Caco-2 (cell line): ENCODE results near the gene FRA10AC1. TPM values are rescaled to one million over a fixed set of nuclear protein-coding genes. Genes with fewer than 3 reads are reported as not detected.

Experiments used
- BruUV-seq: library from RNA; stranded (reverse); fragments of 400-500 nt; replicated peaks from 2 replicates; lab custom pipeline; 2021; lab: Mats Ljungman, UMichigan
- CTCF ChIA-PET: fragments of 300-600 bp; sonication (Branson Sonifier 250); formaldehyde crosslinking; loops from one replicate; lab custom pipeline; 2022; ENCODE audit warnings: antibody characterized with exemption; lab: Charles Lee
- POLR2A ChIA-PET: fragments of 300-600 bp; sonication (Branson Sonifier 250); formaldehyde crosslinking; loops from one replicate; lab custom pipeline; 2022; ENCODE audit warnings: antibody characterized with exemption; lab: Charles Lee
- DNase-seq, 2 experiments: peaks; one replicate each; pipeline versions ENCODE4 v3.0.0 to v3.0.0-alpha.2; 2020 to 2022
- H3K27me3 ChIP-seq: replicated peaks from 2 replicates; pipeline ENCODE4 v1.6.0; 2011; ENCODE audit warnings: low read length; ENCODE audit not compliant: control insufficient read depth, insufficient read depth
- H3K36me3 ChIP-seq: 2 replicates; pipeline ENCODE4 v1.5.1; 2011; ENCODE audit warnings: low read length; ENCODE audit not compliant: control insufficient read depth, insufficient read depth
- H3K4me1 ChIP-seq: fragments of 250-450 bp; sonication (Bioruptor Pico); 2 replicates; pipeline ENCODE4 v1.5.1; 2020; ENCODE audit warnings: mild to moderate bottlenecking
- H3K4me3 ChIP-seq: 2 replicates; pipeline ENCODE4 v1.5.1; 2011; ENCODE audit warnings: low read depth, mild to moderate bottlenecking, control low read depth, low read length
- H3K9me3 ChIP-seq: fragments of 250-450 bp; sonication (Bioruptor Pico); 2 replicates; pipeline ENCODE4 v1.5.1; 2020; ENCODE audit warnings: mild to moderate bottlenecking, moderate library complexity
- H3K27ac Mint-ChIP-seq: one replicate; pipeline ENCODE4 v1.8.0; 2022; ENCODE audit warnings: mixed read lengths; ENCODE audit not compliant: unreplicated experiment
- H3K27me3 Mint-ChIP-seq: one replicate; pipeline ENCODE4 v1.8.0; 2022; ENCODE audit warnings: mixed read lengths; ENCODE audit not compliant: insufficient read depth, unreplicated experiment
- H3K36me3 Mint-ChIP-seq: one replicate; pipeline ENCODE4 v1.8.0; 2022; ENCODE audit warnings: mild to moderate bottlenecking, mixed read lengths; ENCODE audit not compliant: insufficient read depth, unreplicated experiment
- H3K4me1 Mint-ChIP-seq: one replicate; pipeline ENCODE4 v1.8.0; 2022; ENCODE audit warnings: low read depth, mixed read lengths; ENCODE audit not compliant: unreplicated experiment
- H3K4me3 Mint-ChIP-seq: one replicate; pipeline ENCODE4 v1.8.0; 2022; ENCODE audit warnings: mild to moderate bottlenecking, moderate library complexity, mixed read lengths; ENCODE audit not compliant: unreplicated experiment
- H3K9me3 Mint-ChIP-seq: one replicate; pipeline ENCODE4 v1.8.0; 2022; ENCODE audit warnings: mixed read lengths; ENCODE audit not compliant: unreplicated experiment
- intact Hi-C: fragments of 100-400 bp; cut with micrococcal nuclease; formaldehyde crosslinking; loops from one replicate; pipeline ENCODE4 v1.10.0; 2022; ENCODE audit not compliant: unreplicated experiment
- total RNA-seq: library from RNA; stranded (reverse); gene quantifications from 2 replicates; pipeline ENCODE4 v1.2.3, GENCODE V29; 2022
- TF ChIP-seq, protein P1 (sequence below), 2 experiments: fragments of 200-600 bp in 1 of 2; IDR thresholded peaks; 1 replicate in 1 of 2; 2 replicates in 1 of 2; pipeline versions ENCODE4 v1.5.1 to v1.8.0; 2011 to 2022; ENCODE audit warnings: antibody characterized with exemption in 1 of 2, control low read depth in 1 of 2, inconsistent platforms in 1 of 2, low read depth in 1 of 2, low read length in 1 of 2, mild to moderate bottlenecking in 1 of 2, moderate library complexity in 1 of 2; ENCODE audit not compliant: insufficient read depth in 1 of 2, severe bottlenecking in 1 of 2, unreplicated experiment in 1 of 2

FRA10AC1 gene
- total RNA-seq, 1 experiment from 2014 or later = 12.5 TPM

DNA sequence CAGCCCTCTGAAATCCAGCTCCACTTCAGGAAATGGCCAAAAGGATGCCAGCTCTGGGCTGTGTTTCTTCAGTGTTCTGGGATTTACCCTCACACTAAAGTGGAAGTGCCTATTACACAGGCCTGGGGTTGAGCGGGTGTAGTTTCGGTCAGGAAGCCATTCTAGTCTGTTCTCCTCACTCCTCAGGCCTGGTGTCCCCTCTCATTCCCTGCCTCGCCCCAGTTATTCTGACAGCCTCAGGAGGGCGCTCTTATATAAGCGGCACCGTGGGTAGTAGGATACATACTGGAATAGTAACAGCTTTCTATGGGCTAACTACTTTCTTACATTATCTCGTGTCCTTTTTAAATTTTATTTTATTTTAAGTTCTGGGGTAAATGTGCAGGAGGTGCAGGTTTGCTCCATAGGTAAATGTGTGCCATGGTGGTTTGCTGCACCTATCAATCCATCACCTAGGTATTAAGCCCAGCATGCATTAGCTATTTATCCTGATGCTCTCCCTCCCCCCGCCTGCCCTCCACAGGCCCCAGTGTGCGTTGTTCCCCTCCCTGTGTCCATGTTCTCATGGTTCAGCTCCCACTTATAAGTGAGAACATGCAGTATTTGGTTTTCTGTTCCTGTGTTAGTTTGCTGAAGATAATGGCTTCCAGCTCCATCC lies 43.1 kb upstream of the FRA10AC1 start:
- intact Hi-C loops = loop anchor here (1.0 to 2.0 kb wide), 4 partner anchors 43 to 113 kb away; partner anchors contain the start of gene FRA10AC1
- CTCF ChIA-PET = interaction anchor here (0.9 to 4.4 kb wide), 7 partner anchors 27 to 113 kb away, joined by 3 to 87 read pairs (median 4); partner anchors contain the start of gene FRA10AC1
- no peaks in the 10 kb centered on the region for H3K9me3 Mint-ChIP-seq
- Histone ChIP-seq H3K4me1 (0 out of 2 replicates have a peak, but pooled peaks cover 15% of the 10 kb centered on the region), H3K27me3 (no peaks in the 10 kb centered on the region), H3K4me3 (no peak overlapping the region), H3K9me3 (no peaks in the 10 kb centered on the region), H3K36me3 (no peaks in the 10 kb centered on the region)
- no peak overlapping the region for H3K4me3 Mint-ChIP-seq
- H3K36me3 Mint-ChIP-seq = peaks cover 5% of the 10 kb centered on the region
- H3K27me3 Mint-ChIP-seq = no peaks in the 10 kb centered on the region
- POLR2A ChIA-PET = no interaction called here
- TF ChIP-seq, protein P1, sequence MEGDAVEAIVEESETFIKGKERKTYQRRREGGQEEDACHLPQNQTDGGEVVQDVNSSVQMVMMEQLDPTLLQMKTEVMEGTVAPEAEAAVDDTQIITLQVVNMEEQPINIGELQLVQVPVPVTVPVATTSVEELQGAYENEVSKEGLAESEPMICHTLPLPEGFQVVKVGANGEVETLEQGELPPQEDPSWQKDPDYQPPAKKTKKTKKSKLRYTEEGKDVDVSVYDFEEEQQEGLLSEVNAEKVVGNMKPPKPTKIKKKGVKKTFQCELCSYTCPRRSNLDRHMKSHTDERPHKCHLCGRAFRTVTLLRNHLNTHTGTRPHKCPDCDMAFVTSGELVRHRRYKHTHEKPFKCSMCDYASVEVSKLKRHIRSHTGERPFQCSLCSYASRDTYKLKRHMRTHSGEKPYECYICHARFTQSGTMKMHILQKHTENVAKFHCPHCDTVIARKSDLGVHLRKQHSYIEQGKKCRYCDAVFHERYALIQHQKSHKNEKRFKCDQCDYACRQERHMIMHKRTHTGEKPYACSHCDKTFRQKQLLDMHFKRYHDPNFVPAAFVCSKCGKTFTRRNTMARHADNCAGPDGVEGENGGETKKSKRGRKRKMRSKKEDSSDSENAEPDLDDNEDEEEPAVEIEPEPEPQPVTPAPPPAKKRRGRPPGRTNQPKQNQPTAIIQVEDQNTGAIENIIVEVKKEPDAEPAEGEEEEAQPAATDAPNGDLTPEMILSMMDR (IDR thresholded peaks at IDR 0.05; ENCODE audit: insufficient read depth in 1 of 2, low read depth in 1 of 2, low read length in 1 of 2, severe bottlenecking in 1 of 2, unreplicated experiment in 1 of 2) = peak; percentile 14 to 50
- H3K4me1 Mint-ChIP-seq = no peaks in the 10 kb centered on the region
- BruUV-seq = no TSS peak
- DNase-seq = peak in 1 of 2 experiments; percentile 45
- no peak overlapping the region for H3K27ac Mint-ChIP-seq

DNA sequence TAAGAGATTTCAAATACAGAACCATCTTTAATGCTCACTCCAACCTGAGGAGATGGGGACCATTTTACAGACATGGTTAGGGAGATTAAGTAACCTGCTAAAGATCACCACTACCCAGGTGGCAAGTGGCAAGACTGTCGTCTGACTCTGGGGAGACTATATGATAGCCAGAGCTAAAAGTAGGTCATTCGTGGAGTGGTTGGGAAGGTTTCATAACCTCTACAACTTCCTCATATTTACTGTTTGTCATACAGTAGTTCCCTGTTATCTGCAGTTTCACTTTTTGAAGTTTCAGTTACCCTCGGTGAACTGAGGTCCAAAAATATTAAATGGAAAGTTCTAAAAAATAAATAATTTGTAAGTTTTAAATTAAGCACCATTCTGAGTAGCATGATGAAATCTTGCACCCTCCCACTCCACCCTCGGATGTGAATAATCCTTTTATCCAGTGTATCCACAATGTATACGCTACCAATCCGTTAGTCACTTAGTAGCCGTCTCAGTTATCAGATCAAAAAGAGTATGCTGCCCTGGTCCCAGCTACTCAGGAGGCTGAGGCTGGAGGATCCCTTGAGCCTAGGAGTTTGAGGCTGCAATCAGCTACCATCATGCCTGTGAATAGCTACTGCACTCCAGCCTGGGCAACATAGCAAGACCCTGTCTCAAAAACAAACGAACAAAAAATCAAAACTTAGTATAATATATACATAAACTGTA lies 40.4 kb upstream of the FRA10AC1 start:
- Mint-ChIP-seq H3K4me1 (no peaks in the 10 kb centered on the region), H3K4me3 (no peak overlapping the region), H3K9me3 (no peaks in the 10 kb centered on the region), H3K27ac (no peak overlapping the region), H3K36me3 (peaks cover 5% of the 10 kb centered on the region), H3K27me3 (peaks cover 4% of the 10 kb centered on the region)
- TF ChIP-seq, protein P1 (IDR thresholded peaks at IDR 0.05; ENCODE audit: insufficient read depth in 1 of 2, low read depth in 1 of 2, low read length in 1 of 2, severe bottlenecking in 1 of 2, unreplicated experiment in 1 of 2) = no peak
- ChIA-PET POLR2A (no interaction called here), CTCF (interaction anchor here (0.7 kb wide), 1 partner anchor 71 kb away, joined by 5 read pairs; no protein-coding TSS in a partner anchor)
- Histone ChIP-seq H3K9me3 (no peaks in the 10 kb centered on the region), H3K36me3 (no peaks in the 10 kb centered on the region), H3K4me1 (0 out of 2 replicates have a peak, but pooled peaks cover 15% of the 10 kb centered on the region), H3K27me3 (no peaks in the 10 kb centered on the region), H3K4me3 (no peak overlapping the region)
- intact Hi-C loops = no loop called here
- no TSS peak for BruUV-seq
- no peak for DNase-seq

DNA sequence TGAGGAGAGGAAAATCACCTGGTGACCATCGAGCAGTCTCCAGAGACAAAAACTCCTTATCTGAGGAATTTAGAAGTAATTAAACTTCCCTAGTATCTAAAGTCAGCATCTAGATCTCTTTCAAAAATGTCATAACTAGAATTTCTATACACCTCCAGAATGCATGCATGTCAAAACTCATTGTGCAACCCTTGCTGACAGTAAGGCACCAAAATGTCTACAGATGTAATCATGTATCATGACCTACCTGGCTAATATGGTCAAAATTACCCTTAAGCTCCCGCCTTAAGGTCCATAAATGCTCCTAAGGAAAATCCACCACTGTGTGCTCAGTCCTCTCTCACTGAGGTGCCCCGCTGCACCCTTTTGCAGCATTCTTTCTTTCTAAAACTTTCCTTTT lies 39.0 kb upstream of the FRA10AC1 start:
- no TSS peak for BruUV-seq
- Mint-ChIP-seq H3K27ac (no peak overlapping the region), H3K36me3 (peaks cover 5% of the 10 kb centered on the region), H3K9me3 (no peaks in the 10 kb centered on the region), H3K4me1 (no peaks in the 10 kb centered on the region), H3K27me3 (peaks cover 10% of the 10 kb centered on the region), H3K4me3 (no peak overlapping the region)
- no peak overlapping the region for H3K4me3 ChIP-seq
- intact Hi-C loops = no loop called here
- CTCF ChIA-PET = no interaction called here
- no peaks in the 10 kb centered on the region for H3K36me3 ChIP-seq
- DNase-seq = no peak
- TF ChIP-seq, protein P1 (IDR thresholded peaks at IDR 0.05; ENCODE audit: insufficient read depth in 1 of 2, low read depth in 1 of 2, low read length in 1 of 2, severe bottlenecking in 1 of 2, unreplicated experiment in 1 of 2) = no peak
- H3K27me3 ChIP-seq = no peaks in the 10 kb centered on the region
- H3K4me1 ChIP-seq = 0 out of 2 replicates have a peak, but pooled peaks cover 9% of the 10 kb centered on the region
- POLR2A ChIA-PET = no interaction called here
- no peaks in the 10 kb centered on the region for H3K9me3 ChIP-seq
